HG02884 (cell line): ENCODE results near the gene AURKA.
"Not testable (repeated sequence)": the region's sequence is repeated elsewhere in the genome, so short reads cannot be mapped to it uniquely, and the experiment has no call there.

Experiments used
- ATAC-seq: cut with Tn5 transposase; IDR thresholded peaks from one replicate; pipeline ENCODE4 v1.9.1; 2021; ENCODE audit warnings: mild to moderate bottlenecking, moderate library complexity; ENCODE audit not compliant: unreplicated experiment

The AURKA gene

GRCh38 chr20:56360133-56360907 lies 31.7 kb downstream of the AURKA start:
- ATAC-seq = no peak

DNA sequence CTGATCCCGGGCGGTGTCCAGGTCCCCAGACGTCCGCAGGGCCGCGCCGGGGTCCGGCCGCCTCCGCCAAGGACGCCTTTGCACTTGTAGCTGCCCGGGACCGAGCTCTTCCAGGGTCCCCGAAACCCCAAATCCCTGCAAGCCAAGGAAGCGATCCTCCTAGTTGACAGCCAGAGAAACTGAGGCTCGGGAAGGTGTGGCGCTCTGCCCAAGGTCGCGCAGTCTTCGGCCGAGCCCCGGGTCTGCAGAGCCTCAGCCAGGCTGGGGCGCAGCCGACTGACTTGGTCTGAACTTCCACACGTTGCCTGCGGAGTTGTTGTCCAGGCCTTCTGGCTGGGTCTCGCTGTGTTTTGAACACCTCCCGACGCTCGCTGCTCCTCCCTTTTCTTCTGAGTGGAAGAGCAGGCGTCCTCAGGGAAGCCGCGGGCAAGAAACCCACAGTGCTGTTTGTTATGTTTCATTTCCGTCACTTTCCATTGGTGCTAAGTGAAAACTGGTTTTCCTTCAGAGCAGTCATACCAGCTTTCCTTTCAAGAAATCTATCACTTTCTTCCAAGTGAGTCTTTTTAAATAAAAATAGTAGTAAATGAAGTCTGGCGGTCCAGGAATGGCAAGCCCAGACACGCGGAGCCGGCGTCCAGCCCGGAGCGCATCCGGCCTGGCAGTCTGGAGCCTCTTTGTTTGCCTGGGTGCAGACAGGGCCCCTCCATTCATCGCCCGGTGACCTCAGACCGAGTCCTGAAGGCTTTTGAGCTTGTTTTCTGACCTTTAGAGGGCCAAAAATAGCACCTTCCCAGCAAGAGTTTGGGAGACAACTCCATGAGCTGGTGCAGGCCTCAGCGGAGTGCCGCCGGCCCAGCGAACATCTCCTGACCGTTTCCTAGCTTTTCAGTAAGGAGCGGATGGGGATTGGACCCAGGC lies 32.5 kb downstream of the AURKA start:
- peak; percentile 17 for ATAC-seq

DNA sequence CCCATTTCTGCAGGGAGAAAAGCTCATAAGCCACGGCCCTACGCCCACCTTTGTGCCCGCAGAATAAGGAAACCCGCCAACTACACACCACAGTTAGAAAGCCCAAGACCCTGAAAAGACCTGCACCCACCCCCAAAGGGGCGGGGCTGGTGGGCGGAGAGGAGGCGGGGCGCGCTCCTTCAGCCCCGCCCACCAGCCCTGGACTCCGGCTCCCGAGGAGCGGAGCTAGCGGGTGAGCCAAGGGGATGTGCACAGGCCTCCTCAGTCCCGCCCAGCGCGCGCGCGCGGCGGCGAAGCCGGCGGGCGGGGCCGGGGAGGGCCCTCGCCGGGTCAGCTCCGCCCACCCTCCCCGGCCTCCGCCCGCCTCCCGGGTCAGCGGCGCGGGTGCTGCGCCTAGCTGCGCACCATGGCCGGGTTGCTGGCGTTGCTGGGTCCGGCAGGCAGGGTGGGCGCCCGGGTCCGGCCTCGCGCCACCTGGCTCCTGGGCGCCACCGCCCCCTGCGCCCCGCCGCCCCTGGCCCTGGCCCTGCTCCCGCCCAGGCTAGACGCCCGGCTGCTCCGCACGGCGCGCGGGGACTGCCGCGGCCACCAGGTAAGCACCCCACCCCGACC lies 33.3 kb downstream of the AURKA start, which contains the start of gene FAM210B:
Gene FAM210B (plus strand): TSS at position 375 of the 612 bp plus-strand sequence. CDS start 32 bp downstream, at position 407.
- ATAC-seq = peak; percentile 94

DNA sequence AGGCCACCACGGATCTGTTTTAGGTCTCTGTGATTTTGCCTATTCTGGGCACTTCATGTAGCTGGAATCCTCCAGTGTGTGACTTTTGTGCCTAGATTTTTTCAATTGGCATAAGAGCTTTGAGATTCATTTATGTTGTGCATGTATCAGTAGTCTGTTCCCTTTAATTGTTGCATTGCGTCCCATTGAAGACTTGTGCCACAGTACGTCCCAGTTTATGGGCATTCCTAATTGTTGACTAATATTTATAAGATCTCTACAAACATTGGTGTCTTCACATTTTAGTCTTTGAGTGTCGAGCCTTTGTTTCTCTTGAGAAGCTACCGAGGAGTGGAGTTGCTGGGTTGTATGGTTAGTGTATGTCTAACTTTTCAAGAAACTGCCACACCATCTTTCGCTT lies 33.9 kb downstream of the AURKA start:
- ATAC-seq = no peak

- no peak for ATAC-seq
Observed at GRCh38 chr20:56353356-56353755, 38.7 kb downstream of the AURKA start.

GRCh38 chr20:56352345-56353055 lies 39.5 kb downstream of the AURKA start:
- ATAC-seq = no peak

GRCh38 chr20:56350842-56351241 lies 41.2 kb downstream of the AURKA start:
- ATAC-seq = no peak

- ATAC-seq = no peak
Observed at GRCh38 chr20:56348746-56349145, 43.3 kb downstream of the AURKA start.

DNA sequence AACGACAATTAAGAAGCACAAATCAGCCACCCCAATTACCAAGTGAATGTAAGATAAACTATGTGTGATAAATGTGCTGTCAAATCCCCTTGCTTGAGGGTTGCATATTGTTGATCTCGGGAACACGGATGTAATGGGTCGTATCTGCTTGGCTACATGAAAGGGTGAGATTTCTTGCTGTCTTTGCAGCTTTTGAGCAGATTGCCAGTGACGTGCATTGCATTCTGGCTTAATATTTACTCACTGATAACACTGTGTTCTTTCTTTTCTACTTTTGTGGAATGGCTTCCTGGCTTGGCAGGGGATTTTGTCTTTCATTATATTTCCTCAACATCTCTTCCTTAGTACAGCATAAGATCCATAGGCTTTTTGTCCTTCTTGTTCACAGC lies 43.7 kb downstream of the AURKA start:
- ATAC-seq = no peak

DNA sequence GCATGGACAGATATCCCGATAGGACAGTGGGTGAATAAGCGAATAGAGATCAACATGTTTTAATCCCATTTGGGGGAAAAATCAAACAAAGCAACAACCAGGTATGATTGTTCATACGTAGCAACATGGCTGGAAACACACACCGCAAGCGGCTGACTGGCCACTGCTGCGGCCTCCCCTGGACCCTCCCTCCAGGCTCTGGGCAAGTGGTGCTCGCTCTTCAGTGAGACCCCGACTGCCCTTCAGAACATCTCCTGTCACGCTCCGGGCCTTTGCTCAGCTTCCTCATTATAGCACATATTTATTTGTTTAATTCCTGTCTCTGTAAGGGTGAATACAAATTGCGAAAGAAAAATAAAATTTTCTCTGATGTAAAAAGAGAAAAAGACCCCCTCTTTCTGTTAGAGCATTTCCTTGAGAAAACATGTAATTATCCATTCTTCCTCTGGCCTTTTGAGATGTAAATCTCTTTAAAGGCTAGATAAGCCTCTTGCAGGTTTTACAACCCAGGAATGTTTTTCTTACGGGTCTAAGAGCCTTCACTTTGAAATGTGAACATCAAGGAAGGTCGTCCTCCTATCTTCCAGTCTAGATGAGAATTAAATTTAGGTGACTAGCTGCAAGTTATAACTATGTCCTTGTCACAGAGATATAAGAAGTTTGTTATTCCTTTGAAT lies 44.2 kb downstream of the AURKA start:
- no peak for ATAC-seq

- ATAC-seq = no peak
Observed at GRCh38 chr20:56345911-56346310, 46.1 kb downstream of the AURKA start.

DNA sequence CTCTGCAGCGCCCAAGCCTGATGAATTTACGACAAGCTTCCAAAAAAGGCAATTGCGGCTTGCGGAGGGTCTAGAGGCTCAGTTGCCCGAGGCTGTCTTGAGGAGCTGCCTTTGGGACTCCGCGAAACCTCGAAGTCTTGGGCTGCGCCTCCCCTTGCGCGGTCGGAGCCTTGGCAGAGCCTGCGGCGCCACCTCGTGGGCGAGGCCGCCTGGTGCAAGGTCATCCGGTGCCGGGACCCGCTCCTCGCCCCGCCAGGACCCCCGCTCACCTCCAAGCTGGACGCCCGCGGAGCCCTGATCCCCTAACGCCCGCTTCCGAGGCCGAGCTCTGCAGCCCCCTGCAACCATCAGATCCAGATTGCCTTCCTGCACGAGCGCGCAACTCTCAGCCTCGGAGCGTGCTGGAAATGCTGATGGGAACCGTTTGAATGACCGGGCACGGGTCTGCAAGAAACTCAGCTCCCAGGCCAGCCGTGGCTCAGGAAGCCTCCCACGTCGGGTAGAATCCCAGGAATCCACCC lies 48.1 kb downstream of the AURKA start:
- ATAC-seq = no peak

GRCh38 chr20:56342783-56343182 lies 49.2 kb downstream of the AURKA start:
- ATAC-seq = no peak

GRCh38 chr20:56336709-56337108 lies 55.3 kb downstream of the AURKA start:
- not testable (repeated sequence) for ATAC-seq

- ATAC-seq = no peak
Observed at GRCh38 chr20:56328861-56329260, 63.2 kb downstream of the AURKA start.

DNA sequence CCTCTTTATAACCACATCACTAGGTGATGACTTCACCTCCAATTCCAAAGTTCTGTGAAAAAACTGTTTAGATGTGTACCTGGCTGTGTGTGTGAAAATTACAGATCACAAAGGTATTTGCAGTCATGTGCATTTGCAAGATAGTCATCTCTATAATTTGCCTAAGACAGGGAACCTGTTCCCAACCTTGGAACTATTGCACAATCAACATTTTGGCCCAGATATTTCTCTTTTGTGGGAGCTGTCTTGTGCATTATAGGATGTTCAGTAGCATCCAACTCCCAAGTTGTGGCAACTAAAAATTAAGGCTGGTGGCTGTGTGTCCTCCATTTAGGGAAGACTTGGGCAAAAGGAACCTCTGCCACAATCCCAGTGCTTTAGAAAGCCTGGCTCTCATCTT lies 67.2 kb downstream of the AURKA start:
- no peak for ATAC-seq

- ATAC-seq = no peak
Observed at GRCh38 chr20:56323656-56324055, 68.4 kb downstream of the AURKA start.

GRCh38 chr20:56323206-56323605 lies 68.8 kb downstream of the AURKA start:
- ATAC-seq = no peak

DNA sequence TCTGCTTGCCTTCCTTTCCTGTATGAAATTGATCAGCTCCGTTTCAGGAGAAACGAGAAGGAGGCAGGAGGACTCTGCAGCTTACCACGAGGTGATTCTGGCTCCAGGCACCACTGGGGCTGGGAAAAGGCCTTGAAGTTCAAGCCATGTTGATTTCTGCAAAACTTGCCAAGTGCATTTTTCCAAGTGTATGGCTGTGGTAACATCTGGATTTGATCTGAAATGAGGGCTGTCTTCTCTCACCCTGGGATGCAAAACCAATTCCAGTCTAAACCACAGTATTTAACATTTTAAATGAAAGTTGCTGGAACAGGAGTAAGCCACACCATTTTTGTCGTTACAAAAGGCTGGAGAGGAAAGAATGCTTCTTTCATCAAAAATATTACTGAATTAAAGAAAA lies 69.3 kb downstream of the AURKA start:
- ATAC-seq = no peak
